ENCODE measurements around the gene MAN1C1. TPM values are rescaled to one million over a fixed set of nuclear protein-coding genes. Genes with fewer than 3 reads are reported as not detected.

The MAN1C1 gene
- polyA plus RNA-seq (ENCODE audit: insufficient read depth in 1 of 5, insufficient read length in 5 of 5, low replicate concordance in 1 of 5) = 10 to 100 TPM; 12.3 to 19.2 (median 14.7) TPM
- long read RNA-seq, donor 1, full-length matches to known transcripts = 3 of 3 reads
- long read RNA-seq, donor 1, partial matches to known transcripts = 0 of 3 reads
- long read RNA-seq, donor 1, other reads (novel, unspliced or antisense) = 0 of 3 reads
- long read RNA-seq, donor 2, full-length matches to known transcripts = 1 of 1 reads
- long read RNA-seq, donor 2, partial matches to known transcripts = 0 of 1 reads
- long read RNA-seq, donor 2, other reads (novel, unspliced or antisense) = 0 of 1 reads
- long read RNA-seq, donor 3, partial matches to known transcripts = 10 of 11 reads
- long read RNA-seq, donor 3, other reads (novel, unspliced or antisense) = 0 of 11 reads
- long read RNA-seq, donor 4, full-length matches to known transcripts = 7 of 7 reads
- long read RNA-seq, donor 4, partial matches to known transcripts = 0 of 7 reads
- long read RNA-seq, donor 4, other reads (novel, unspliced or antisense) = 0 of 7 reads
- long read RNA-seq, donor 5, full-length matches to known transcripts = 2 of 7 reads
- long read RNA-seq, donor 5, partial matches to known transcripts = 5 of 7 reads
- long read RNA-seq, donor 5, other reads (novel, unspliced or antisense) = 0 of 7 reads
- long read RNA-seq, donor 6, full-length matches to known transcripts = 2 of 27 reads
- long read RNA-seq, donor 6, partial matches to known transcripts = 25 of 27 reads
- long read RNA-seq, donor 6, other reads (novel, unspliced or antisense) = 0 of 27 reads
- long read RNA-seq, donor 7, full-length matches to known transcripts = 8 of 8 reads
- long read RNA-seq, donor 7, partial matches to known transcripts = 0 of 8 reads
- long read RNA-seq, donor 7, other reads (novel, unspliced or antisense) = 0 of 8 reads
- long read RNA-seq, donor 8, full-length matches to known transcripts = 2 of 2 reads
- long read RNA-seq, donor 8, partial matches to known transcripts = 0 of 2 reads
- long read RNA-seq, donor 8, other reads (novel, unspliced or antisense) = 0 of 2 reads

DNA sequence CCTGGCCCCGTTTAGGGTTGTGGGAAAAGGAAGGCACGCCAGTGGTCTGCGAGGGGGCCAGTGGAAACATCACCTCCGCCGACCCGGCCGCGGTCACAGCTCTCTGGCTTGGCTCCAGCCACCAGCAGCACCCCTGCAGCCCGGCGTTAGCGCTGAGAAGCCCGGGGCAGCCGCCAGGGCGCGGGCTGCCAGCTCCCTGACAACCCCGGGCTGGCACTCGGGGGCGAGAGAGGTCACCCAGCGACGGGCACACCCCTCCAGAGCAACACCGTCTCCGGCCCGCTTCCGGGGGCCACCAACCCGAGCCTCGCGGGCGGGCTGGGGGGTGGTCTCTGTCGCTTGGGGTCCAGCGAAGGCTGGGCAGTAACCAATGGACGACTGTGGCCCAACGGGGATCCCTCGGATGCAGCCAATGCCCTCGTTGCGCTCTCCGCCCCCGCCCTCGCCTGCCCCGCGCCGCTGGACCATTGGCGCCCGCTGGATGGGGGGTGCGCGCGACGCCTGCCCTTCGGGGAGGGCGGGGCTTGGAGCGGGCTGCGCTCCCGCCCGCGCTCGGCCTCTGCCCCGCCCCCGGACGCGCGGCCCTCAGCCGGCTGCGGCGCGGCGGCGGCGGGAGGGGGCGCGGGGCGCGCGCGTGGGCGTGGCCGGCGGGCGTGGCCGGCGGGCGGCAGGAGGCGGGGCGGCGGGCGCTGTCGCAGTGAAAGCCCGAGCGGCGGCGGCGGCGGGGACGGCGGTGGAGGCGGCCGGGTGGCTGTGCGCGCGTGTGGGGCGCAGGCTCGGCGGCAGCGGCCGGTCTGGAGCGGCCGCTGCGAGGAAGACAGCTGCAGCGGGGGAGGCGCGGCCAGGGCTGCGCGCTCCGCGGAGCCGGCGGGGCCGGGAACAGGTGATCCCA lies at the start of gene MAN1C1:
Gene MAN1C1, plus strand, starts transcription at position 697 of the 892 bp plus-strand sequence. CDS start 1,007 bp downstream, outside the sequence.
- DNase-seq = peak; percentile 89

DNA sequence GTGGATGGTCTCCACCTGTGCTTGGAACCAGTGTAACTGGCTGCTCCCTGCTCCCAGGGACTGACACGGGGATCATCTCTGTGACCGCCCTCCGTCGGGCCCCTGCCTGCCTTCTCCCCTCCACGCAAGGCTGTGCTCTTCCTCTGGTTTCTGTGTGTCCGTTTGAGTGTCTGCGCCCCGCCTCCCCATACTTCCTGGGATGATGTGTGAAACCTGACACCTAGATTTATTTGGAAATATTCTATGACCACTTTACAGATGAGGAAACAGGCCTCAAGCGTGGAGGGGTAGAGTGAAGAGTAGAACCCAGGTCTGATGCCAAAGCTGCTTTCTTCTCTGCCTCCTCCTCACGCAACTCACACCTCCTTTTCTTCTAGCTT lies 48.9 kb upstream of the MAN1C1 start:
- no peak for DNase-seq

DNA sequence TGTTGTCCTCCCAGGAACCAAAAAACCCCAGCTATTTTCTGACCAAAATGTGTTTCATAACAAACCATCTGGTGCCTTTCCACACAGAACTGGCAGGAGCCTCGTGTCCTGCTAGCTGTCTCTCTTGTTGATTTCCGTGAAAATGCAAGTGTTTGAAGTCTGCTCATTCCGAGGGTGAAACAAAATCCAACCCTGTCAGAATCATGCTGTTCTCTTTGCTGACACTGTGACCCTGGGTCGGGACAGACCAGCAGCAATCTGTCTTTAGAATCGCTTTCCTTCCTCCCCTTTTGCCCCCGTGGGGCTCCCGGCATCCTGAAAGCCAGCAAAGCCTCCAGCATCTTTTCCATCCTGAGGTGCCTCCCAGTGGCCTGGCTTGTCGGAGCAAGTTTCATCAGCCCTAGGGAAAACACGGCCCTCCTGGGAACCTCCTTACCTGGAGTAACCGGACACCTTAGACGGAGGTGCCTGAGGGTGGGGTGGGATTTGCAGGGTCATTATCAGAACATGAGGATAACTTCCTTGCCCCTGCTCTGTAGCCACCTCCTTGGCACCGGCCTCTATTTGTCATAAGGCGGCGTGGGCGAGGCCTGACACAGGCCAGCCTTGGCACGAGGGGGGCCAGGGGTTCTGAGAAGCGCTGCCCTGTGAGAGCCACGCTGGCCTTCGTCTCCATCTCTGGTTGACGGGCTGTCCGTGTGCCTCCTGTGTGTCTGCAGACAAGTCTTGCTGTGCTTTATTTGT lies 48.3 kb upstream of the MAN1C1 start:
- DNase-seq = no peak

DNA sequence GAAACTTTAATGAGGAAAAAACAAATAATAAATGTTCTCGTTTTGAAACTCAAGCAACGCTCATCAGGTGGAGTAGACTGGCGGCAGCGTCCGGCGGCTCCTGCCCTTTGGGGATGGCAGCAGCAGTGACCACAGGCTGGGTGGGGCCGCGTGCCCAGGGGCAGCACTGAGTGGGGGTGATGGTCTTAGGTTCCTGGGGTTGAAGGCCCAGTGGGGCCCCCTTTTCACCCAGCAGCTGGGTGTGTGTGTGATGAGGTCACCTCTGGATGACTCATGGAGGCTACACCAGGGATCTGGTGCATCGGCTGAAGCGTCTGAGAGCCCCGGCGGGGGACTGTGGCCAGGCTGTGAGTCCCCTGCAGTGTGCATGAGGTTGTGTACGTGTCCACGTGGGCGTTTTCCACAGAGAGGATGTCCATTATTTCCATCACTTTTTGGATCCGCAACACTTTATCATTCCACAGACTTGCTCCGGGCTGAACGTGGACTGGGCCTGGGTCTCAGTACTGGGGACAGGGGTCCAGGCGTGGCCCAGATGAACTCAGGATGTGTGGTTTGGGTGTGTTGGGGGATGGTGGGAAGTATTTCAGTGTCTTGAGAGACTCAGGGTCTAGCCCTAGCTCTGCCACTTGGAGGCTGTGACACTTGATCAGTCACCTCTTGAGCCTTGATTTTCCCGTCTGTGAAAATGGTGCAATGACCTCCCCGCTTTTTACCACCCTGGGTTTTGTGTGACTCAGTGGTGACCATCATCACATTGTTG lies 47.6 kb upstream of the MAN1C1 start:
- DNase-seq = no peak

DNA sequence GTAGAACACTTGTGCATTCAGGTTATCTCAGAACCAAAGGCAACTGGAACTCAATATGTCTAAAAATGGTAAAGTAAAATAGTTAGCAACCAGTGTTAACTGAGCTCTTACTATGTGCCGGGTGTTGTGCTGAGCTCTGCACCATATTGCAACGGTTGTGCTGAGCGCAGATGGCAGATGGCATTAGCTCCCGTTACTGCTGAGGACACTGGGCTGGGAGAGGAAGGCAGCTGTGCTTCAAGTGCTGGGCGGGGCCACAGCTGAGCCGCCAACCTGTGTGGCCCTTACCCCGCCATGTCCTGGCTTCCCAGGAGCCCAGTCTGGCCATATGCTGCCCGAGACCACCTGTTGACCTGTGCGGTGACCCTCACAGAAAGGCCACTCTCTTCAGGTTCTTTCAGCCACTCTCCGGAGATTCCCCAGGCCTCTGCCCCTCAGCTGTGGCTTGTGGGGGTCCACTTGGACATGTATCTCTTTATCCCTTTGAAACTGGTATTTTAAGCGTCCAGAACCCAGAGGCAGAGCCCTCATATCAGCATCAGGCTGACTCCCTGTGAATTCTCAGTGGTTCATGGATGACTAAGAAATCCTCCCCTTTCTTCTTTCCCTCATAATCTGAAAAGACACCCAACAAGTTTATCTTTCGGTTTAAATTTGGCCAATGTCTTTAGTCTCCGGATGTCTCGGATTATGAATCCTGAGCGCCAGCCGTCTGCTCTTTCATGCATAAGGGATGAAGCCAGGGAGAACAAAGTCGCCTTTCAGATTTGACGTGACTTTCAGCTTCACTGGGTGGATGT lies 46.8 kb upstream of the MAN1C1 start:
- no peak for DNase-seq

DNA sequence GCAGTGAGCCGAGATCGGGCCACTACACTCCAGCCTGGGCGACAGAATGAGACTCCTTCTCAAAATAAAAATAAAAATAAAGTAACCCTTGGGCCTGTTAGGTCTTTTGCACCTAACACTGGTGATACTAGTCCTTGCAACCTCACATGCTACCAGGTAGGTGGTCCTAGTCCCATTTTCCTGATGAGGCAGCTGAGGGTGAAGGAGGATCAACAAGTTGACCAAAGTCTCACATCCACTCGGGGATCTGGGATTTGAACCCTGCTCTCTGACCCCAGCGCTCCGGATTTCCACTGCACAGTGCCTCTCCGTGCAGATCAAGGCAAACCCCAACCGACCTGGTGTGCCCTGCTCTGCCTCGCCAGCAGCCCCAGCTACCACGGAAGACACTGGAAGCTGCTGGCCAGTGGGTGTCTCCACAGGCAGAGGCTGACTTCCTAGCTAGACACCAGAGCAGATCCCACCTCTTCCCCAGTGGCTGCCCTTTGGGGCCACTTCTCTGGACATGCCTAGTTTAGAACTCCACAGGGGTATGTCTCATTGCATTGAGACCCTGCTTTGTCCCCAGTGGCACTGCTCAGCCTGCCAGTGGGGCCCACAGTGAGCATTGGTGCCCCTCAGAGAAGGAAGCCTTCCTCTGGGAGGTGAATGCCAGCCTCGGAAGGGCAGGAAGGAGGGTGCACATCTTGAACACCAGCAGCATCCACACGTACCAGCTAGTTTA lies 45.6 kb upstream of the MAN1C1 start:
- no peak for DNase-seq

DNA sequence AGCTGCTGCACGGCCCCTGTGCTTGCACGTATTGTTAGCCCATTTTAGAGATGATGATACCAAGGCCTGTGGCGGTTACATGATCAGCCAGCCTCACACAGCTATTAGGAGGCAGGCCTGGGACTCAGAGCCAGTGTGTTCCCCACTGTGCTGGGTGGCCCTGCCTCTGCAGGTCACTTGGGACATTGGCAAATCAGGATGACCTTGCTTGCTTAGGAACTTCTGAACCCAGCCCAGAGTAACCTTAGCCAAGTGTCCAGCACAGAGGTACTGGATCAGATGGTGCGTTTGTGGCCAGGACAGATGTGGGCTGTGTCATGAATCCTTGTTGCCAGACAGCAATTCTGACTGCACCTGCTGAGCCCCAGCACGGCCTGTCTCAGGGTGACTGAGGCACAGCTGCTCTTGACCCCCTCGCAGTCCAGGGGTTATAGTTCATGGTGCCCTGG lies 45.0 kb upstream of the MAN1C1 start:
- DNase-seq = no peak

DNA sequence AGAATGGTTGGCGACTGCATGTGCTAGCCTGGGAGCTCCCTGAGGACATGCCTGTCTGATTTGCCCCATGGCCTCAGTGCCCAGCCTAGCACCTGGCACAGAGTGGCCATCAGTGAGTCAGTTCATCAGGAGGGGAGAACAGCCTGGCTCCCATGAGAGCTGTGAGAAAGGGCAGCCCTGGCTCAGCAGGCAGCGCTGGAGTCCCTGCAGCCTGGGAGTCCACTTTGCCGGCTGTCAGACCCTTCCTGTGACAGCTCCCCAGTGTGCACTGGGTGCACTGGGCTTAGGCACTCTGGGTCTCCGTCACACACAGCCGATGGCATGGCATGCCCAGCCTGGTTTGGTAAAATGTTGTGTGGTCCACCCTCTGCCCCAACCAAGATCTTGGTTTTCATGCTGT lies 44.5 kb upstream of the MAN1C1 start:
- no peak for DNase-seq

DNA sequence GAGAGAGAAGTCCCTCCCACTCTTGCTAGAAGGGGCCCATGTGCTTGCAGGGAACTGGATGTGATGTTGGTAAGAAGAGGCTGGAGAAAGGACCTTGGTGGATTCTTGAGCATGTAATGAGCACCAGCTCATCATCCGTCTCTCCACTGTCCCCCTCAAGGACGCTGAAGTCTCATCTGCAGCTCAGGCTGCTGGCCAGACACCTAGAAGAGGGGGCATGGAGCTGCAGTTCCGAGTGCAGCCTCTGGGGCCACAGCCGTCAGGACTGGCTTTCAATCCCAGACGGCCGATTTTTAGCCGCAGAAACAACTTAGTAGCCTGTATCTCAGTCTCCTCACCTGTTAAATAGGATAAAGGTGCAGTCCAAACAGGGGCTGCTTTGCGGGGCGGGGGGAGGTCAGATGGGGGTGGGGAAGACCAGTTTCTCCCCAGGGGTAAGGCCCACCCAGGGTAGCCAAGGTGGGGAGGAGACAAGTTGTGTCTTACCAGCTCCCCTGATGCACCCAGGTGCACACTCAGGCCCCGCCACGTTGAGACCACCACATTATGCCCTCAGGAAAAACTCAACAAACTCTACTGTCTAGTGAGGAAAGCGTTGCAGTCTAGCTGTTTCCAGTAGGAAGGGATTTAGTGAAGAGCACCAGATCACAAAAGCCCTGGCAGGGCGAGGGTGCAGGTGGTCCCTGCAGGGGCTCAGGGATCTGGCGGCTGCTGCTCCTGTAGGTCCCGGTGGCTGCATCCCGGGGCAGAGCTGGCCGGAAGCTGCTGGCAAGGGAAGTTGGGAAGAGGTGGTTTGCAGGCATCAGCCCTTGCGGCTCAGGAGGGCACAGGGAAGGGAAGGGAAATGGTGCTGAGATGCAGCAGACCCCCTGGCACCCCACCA lies 43.6 kb upstream of the MAN1C1 start:
- DNase-seq = no peak

DNA sequence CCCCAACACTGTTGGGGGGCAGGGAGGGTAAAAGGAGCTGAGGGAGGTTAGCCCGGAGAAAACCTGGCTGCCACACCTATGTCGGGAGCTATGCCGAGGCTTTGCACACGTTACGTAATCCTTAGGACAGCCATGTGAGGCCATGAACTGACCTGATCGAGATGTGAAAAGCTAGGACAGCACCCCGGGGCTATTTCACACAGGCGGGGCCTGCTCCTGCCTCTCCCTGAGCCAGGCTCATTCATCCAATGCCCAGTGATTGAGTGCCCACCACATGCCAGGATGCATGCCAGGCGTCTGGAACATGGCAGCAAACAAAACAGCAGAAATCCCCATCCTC lies 43.0 kb upstream of the MAN1C1 start:
- DNase-seq = no peak

DNA sequence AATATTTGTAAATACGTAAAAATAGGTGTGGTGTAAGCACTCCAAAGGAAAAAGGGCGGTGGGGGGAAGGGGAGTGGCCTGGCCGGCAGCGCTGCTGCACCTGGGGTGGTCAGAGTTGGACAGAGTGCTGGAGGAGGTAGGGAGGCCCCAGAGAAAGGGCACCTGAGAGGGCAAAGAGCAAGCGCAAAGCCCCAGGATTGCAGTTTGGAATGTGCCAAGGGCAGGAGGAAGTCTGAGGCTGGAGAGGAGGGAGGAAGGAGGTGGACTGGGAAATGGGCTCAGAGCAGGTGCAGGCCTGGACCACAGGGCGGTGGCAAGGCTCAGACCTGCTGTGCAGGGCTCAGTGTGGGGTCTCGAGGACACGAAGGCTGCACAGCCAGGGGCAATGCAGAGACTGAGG lies 42.6 kb upstream of the MAN1C1 start:
- DNase-seq = no peak

DNA sequence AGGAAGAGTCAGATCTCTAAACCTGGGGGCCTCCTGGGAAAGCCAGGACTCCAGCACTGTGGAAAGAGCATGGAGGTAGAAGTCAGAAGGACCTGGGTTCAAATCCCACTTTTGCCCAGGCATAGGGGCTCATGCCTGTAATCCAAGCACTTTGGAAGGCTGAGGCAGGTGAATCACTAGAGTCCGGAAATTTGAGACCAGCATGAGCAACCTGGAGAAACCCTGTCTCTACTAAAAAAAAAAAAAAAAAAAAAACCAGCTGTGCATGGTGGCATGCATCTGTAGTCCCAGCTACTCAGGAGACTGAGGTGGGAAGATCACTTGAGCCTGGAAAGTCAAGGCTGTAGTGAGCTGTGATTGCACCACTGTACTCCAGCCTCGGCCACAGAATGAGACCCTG lies 41.4 kb upstream of the MAN1C1 start:
- DNase-seq = no peak

DNA sequence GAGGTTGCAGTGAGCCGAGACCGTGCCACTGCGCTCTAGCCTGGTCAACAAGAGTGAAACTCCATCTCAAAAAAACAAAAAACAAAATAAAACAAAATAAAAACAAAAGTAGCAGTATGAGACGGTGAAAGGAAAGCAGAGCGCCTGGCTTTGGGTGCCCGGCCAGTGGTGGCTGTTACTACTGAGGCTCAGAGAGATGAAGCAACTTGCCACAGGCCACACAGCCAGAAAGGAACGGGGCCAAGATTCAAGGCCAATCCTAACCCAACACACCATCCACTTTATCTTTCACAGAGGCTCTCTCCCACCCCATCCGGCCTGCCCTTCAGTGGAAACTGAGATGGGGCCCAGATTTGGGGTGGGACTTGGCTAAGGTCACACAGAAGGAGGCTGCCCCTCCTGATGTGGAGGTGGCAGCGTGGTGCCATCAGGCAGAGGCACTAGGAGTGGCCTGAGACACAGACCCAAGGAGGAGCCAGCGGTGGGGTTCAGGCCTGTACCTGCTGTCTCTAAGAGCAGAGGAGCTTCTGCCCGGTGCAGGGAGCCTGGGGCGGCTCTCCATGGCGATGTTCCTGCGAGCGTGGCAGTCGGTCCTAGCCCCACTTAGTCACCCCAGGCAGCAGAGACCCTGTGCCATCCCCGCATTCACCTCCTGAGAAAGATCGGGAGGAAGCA lies 40.0 kb upstream of the MAN1C1 start:
- no peak for DNase-seq

DNA sequence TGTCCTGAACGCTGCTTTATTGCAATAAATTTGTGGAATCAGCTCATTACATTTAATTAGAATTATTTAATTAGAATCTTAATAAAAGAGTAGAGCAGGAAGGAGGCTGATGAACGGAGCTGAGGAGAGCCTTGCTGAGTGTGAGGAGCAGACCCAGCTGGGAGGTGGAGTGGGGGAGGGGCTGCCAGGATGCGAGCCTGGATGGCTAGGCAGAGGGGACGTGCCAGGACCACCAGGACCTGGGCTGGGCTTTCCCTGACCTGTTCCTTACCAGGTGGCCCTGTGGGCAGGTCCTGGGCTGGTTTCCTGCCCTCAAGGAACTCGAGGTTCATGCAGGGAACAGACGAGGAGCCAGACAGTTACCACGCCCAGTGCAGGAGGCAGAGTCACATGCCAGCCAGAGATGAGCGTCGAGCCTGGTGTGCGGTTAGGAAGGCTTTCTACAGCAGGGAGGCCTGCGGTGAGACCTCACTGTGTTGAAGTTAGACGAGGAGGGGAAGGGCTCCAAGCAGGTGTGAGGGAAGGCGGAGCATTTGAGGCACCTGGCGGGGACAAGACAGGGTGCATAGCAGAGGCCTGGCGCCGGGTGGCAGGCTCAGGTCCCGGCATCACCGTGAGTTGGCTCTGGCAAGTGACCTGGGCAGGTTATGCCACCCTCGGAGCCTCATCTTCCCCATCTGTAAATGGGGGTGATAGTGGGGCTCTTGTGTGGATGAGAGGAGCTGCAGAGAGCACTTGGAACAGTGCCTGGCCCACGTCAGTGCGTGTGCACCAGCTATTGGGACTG lies 39.3 kb upstream of the MAN1C1 start:
- no peak for DNase-seq

DNA sequence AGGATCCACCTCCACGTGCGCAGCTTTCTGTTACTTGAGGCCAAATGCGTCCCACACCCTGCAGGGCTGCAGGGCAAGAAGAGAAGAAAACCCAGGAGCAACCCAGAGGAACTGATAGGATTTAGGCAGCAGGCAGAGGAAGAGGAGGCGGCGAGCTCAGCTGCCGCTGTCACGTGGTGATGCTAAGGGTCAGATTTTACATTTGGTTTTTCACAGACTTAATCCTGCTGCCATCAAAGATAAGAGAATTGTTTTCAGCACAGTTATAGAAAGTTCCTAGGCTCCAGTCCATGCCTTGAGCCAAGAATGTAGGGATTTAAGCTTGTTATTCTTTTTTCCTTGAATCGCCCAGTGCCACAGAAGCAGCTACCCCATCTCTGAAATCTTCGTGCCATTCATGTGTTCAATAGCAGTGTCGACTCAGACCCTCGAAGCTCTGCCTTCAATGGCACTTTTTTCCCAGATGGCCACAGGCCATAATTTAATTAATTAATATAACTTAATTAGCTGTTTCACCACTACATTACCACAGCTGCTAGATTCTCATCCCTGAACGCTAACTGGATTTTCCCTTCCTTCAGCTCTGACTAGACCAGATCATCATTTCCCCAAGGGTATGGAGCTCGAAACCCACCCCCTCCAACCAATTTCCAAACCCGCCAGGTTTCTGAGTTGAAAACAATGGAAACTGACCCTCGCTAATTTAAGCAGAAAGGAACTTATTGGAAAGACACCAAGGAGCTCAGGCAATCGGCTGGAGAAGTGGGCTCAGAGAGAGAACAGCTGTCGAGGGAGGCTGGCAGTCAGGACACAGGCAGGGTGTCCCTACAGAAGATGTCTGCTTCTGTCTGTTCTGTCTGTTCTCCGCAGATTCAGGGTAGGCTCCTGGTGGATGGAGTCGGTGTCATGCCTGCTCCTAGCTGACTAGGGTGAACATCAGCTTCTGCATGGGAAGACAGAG lies 37.0 kb upstream of the MAN1C1 start:
- DNase-seq = peak; percentile 51 to 52
